HepG2 (cell line): ENCODE measurements around the gene CHKA. TPM values are rescaled to one million over a fixed set of nuclear protein-coding genes. Genes with fewer than 3 reads are reported as not detected.

Experiments
- FOXK1 ChIP-seq: sonication (generic); formaldehyde crosslinking; IDR thresholded peaks from 2 replicates; pipeline ENCODE4 v1.4.0; 2020; ENCODE audit warnings: low read depth, missing genetic modification reagents, borderline replicate concordance
- KLF12 ChIP-seq: sonication (generic); formaldehyde crosslinking; IDR thresholded peaks from 2 replicates; pipeline ENCODE4 v1.4.0; 2020; ENCODE audit warnings: missing genetic modification reagents, borderline replicate concordance
- MTF1 ChIP-seq: sonication (generic); formaldehyde crosslinking; IDR thresholded peaks from 2 replicates; pipeline ENCODE4 v1.5.0; 2020; ENCODE audit warnings: missing genetic modification reagents
- POLR2A ChIP-seq, 2 experiments: IDR thresholded peaks; 2 replicates each; pipeline ENCODE4 v1.6.1; 2011; ENCODE audit warnings: low read depth in 2 of 2, low read length in 2 of 2, mild to moderate bottlenecking in 1 of 2, moderate library complexity in 1 of 2; ENCODE audit not compliant: insufficient read depth in 1 of 2
- SIN3A ChIP-seq: IDR thresholded peaks from 2 replicates; pipeline ENCODE4 v1.6.1; 2011; ENCODE audit warnings: low read depth, mild to moderate bottlenecking, control low read depth, low read length, borderline replicate concordance
- SIX1 ChIP-seq: sonication (generic); formaldehyde crosslinking; IDR thresholded peaks from 2 replicates; pipeline ENCODE4 v1.4.0; 2020; ENCODE audit warnings: missing genetic modification reagents, borderline replicate concordance
- SUZ12 ChIP-seq: fragments of 150-350 bp; IDR thresholded peaks from 2 replicates; pipeline ENCODE4 v1.6.1; 2014; ENCODE audit warnings: low read depth, low read length
- ZBTB42 ChIP-seq: sonication (generic); formaldehyde crosslinking; IDR thresholded peaks from 2 replicates; pipeline ENCODE4 v1.5.0; 2020; ENCODE audit warnings: mild to moderate bottlenecking, missing genetic modification reagents
- ZKSCAN8 ChIP-seq: IDR thresholded peaks from 2 replicates; pipeline ENCODE4 v1.6.1; 2016; ENCODE audit warnings: borderline replicate concordance, missing genetic modification reagents, missing compliant biosample characterization
- ZNF251 ChIP-seq: sonication (generic); formaldehyde crosslinking; IDR thresholded peaks from 2 replicates; pipeline ENCODE4 v1.9.0; 2021; ENCODE audit warnings: mild to moderate bottlenecking, missing genetic modification reagents
- ZNF543 ChIP-seq: sonication (generic); formaldehyde crosslinking; IDR thresholded peaks from 2 replicates; pipeline ENCODE4 v1.4.0; 2020; ENCODE audit warnings: mild to moderate bottlenecking, missing genetic modification reagents
- ZNF577 ChIP-seq: sonication (generic); formaldehyde crosslinking; IDR thresholded peaks from 2 replicates; pipeline ENCODE4 v1.4.0; 2020; ENCODE audit warnings: mild to moderate bottlenecking, low read depth, missing genetic modification reagents, borderline replicate concordance
- ZNF598 ChIP-seq: sonication (generic); formaldehyde crosslinking; IDR thresholded peaks from 2 replicates; pipeline ENCODE4 v1.5.1; 2020; ENCODE audit warnings: mild to moderate bottlenecking, missing genetic modification reagents, borderline replicate concordance
- ZNF672 ChIP-seq: sonication (generic); formaldehyde crosslinking; IDR thresholded peaks from 2 replicates; pipeline ENCODE4 v1.8.1; 2022; ENCODE audit warnings: missing genetic modification reagents
- ZSCAN9 ChIP-seq: IDR thresholded peaks from 2 replicates; pipeline ENCODE4 v1.6.1; 2016; ENCODE audit warnings: borderline replicate concordance
- polyA plus RNA-seq, 8 experiments: library from polyadenylated mRNA; depleted of rRNA in 3 of 8; stranded (reverse) in 7 of 8; unstranded in 1 of 8; fragments of >200 nt; fragmentation: Illumina TruSeq in 4 of 8; extraction: Trizol in 4 of 8; gene quantifications; 2 replicates each; pipeline versions ENCODE4 v1.2.1 to v1.2.3, GENCODE V29; 2011 to 2016; ENCODE audit warnings: low read depth in 4 of 8, missing spikeins in 1 of 8, mixed read lengths in 1 of 8; ENCODE audit not compliant: insufficient read depth in 1 of 8
- total RNA-seq, 5 experiments: library from RNA; depleted of rRNA; stranded (reverse); fragments of >200 nt; fragmentation: Illumina TruSeq; extraction: Trizol; gene quantifications; 2 replicates each; pipeline ENCODE4 v1.2.3, GENCODE V29; 2016; ENCODE audit warnings: low read depth in 1 of 5
- TF ChIP-seq, protein P1 (sequence below): sonication (generic); formaldehyde crosslinking; IDR thresholded peaks from 2 replicates; pipeline ENCODE4 v1.5.0; 2020; ENCODE audit warnings: missing genetic modification reagents
- TF ChIP-seq, protein P2 (sequence below): sonication (generic); formaldehyde crosslinking; IDR thresholded peaks from 2 replicates; pipeline ENCODE4 v1.5.0; 2020; ENCODE audit warnings: missing genetic modification reagents, mild to moderate bottlenecking, borderline replicate concordance
- TF ChIP-seq, protein P3 (sequence below): IDR thresholded peaks from 2 replicates; pipeline ENCODE4 v1.6.1; 2016; ENCODE audit warnings: missing compliant biosample characterization, missing genetic modification reagents, borderline replicate concordance
- TF ChIP-seq, protein P4 (sequence below): sonication (generic); formaldehyde crosslinking; IDR thresholded peaks from 2 replicates; pipeline ENCODE4 v1.9.0; 2021; ENCODE audit warnings: missing genetic modification reagents, borderline replicate concordance
- TF ChIP-seq, protein P5 (sequence below): sonication (generic); formaldehyde crosslinking; IDR thresholded peaks from 2 replicates; pipeline ENCODE4 v1.5.0; 2020; ENCODE audit warnings: missing genetic modification reagents
- TF ChIP-seq, protein P6 (sequence below): IDR thresholded peaks from 2 replicates; pipeline ENCODE4 v1.6.1; 2016; ENCODE audit warnings: low read depth, borderline replicate concordance

Gene CHKA
- total and polyA plus RNA-seq, 2 of the 13 experiments (the other 11 are each of a cell fraction or from before 2014, with no cell fraction given), result 71.6 to 92.7 TPM

DNA sequence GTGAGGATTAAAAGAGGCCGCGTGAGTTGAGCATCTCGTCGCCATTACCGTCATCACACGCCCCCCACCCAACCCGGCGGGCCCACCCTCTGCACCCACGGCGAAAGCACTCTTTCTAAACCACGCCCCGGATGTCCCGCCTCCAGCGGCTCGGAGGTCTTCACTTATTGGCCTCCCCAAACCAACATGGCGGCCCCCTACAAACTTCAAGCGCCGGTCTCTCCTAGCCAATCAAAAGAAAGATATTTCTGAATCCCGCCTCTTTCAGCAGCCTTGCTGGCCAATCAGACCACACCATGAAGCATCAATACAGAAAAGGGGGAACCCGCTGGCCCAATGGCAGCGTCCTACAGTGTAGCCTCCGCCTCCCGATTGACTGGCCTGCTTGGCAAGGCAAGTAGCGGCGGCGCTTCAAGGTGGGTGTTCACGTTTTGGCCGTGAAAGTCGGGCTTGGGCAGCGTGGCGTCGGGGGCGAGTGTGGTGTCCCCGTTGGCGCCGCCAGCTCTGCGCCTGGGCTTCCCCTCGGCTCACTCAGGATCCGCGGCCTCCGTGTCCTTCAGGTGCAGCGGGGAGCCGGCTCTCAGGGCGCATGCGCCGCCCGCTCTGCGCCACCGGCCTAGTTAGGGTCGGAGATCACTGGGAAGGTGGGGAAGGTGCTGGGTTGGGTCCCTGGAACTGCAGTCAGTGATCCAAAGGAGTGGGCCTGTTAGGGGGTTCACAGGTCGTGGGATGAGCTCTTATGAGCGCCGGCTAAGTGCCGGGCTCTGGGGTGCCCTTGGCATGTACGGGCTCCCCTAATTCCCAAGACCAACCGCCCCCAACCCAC, 90.7 kb downstream of the CHKA start, which contains the start of gene NDUFS8 (continued):
- TF ChIP-seq, protein P1, sequence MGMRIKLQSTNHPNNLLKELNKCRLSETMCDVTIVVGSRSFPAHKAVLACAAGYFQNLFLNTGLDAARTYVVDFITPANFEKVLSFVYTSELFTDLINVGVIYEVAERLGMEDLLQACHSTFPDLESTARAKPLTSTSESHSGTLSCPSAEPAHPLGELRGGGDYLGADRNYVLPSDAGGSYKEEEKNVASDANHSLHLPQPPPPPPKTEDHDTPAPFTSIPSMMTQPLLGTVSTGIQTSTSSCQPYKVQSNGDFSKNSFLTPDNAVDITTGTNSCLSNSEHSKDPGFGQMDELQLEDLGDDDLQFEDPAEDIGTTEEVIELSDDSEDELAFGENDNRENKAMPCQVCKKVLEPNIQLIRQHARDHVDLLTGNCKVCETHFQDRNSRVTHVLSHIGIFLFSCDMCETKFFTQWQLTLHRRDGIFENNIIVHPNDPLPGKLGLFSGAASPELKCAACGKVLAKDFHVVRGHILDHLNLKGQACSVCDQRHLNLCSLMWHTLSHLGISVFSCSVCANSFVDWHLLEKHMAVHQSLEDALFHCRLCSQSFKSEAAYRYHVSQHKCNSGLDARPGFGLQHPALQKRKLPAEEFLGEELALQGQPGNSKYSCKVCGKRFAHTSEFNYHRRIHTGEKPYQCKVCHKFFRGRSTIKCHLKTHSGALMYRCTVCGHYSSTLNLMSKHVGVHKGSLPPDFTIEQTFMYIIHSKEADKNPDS, result no peak; the same call in 1 of the 2 replicates
- TF ChIP-seq SUZ12, result no peak
- TF ChIP-seq, protein P2, sequence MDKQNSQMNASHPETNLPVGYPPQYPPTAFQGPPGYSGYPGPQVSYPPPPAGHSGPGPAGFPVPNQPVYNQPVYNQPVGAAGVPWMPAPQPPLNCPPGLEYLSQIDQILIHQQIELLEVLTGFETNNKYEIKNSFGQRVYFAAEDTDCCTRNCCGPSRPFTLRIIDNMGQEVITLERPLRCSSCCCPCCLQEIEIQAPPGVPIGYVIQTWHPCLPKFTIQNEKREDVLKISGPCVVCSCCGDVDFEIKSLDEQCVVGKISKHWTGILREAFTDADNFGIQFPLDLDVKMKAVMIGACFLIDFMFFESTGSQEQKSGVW (CRISPR knock-in tag), result no peak
- peak in 1 of 2 experiments; percentile 72; a peak in 2 of 4 replicates for TF ChIP-seq POLR2A (IDR thresholded peaks at IDR 0.05; ENCODE audit: insufficient read depth in 1 of 2, low read depth in 2 of 2, low read length in 2 of 2)
- peak; percentile 33; the same call in 1 of the 2 replicates for TF ChIP-seq FOXK1 (CRISPR knock-in tag)
- no peak for TF ChIP-seq SIX1 (CRISPR knock-in tag)
- TF ChIP-seq ZNF251 (CRISPR knock-in tag), result no peak
- TF ChIP-seq ZNF672 (CRISPR knock-in tag), result no peak
- TF ChIP-seq, protein P3, sequence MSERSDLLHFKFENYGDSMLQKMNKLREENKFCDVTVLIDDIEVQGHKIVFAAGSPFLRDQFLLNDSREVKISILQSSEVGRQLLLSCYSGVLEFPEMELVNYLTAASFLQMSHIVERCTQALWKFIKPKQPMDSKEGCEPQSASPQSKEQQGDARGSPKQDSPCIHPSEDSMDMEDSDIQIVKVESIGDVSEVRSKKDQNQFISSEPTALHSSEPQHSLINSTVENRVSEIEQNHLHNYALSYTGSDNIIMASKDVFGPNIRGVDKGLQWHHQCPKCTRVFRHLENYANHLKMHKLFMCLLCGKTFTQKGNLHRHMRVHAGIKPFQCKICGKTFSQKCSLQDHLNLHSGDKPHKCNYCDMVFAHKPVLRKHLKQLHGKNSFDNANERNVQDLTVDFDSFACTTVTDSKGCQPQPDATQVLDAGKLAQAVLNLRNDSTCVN, result peak; percentile 58; the same call in 1 of the 2 replicates
- no peak for TF ChIP-seq KLF12 (CRISPR knock-in tag)
- no peak for TF ChIP-seq ZNF543 (CRISPR knock-in tag)
- no peak for TF ChIP-seq ZNF577 (CRISPR knock-in tag)
- TF ChIP-seq, protein P4, sequence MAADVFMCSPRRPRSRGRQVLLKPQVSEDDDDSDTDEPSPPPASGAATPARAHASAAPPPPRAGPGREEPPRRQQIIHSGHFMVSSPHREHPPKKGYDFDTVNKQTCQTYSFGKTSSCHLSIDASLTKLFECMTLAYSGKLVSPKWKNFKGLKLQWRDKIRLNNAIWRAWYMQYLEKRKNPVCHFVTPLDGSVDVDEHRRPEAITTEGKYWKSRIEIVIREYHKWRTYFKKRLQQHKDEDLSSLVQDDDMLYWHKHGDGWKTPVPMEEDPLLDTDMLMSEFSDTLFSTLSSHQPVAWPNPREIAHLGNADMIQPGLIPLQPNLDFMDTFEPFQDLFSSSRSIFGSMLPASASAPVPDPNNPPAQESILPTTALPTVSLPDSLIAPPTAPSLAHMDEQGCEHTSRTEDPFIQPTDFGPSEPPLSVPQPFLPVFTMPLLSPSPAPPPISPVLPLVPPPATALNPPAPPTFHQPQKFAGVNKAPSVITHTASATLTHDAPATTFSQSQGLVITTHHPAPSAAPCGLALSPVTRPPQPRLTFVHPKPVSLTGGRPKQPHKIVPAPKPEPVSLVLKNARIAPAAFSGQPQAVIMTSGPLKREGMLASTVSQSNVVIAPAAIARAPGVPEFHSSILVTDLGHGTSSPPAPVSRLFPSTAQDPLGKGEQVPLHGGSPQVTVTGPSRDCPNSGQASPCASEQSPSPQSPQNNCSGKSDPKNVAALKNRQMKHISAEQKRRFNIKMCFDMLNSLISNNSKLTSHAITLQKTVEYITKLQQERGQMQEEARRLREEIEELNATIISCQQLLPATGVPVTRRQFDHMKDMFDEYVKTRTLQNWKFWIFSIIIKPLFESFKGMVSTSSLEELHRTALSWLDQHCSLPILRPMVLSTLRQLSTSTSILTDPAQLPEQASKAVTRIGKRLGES, result no peak
- TF ChIP-seq, protein P5, sequence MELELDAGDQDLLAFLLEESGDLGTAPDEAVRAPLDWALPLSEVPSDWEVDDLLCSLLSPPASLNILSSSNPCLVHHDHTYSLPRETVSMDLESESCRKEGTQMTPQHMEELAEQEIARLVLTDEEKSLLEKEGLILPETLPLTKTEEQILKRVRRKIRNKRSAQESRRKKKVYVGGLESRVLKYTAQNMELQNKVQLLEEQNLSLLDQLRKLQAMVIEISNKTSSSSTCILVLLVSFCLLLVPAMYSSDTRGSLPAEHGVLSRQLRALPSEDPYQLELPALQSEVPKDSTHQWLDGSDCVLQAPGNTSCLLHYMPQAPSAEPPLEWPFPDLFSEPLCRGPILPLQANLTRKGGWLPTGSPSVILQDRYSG, result no peak
- 0 out of 2 replicates have a peak, but pooled peaks have one; percentile 48 for TF ChIP-seq ZNF598
- no peak for TF ChIP-seq ZBTB42 (CRISPR knock-in tag)
- TF ChIP-seq, protein P6, sequence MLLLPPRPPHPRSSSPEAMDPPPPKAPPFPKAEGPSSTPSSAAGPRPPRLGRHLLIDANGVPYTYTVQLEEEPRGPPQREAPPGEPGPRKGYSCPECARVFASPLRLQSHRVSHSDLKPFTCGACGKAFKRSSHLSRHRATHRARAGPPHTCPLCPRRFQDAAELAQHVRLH (CRISPR knock-in tag), result no peak; the same call in none of the 2 replicates
- no peak for TF ChIP-seq SIN3A
- TF ChIP-seq ZSCAN9, result no peak
- no peak for TF ChIP-seq MTF1 (CRISPR knock-in tag)
- TF ChIP-seq ZKSCAN8 (CRISPR knock-in tag), result peak; percentile 54; the same call in 1 of the 2 replicates
